WTC11 (cell line): ENCODE results near the gene CEP85. TPM values are rescaled to one million over a fixed set of nuclear protein-coding genes. Genes with fewer than 3 reads are reported as not detected.
A peak's percentile ranks its signal among the peaks of the same experiment; 100 is the strongest.

Experiments used
- ATAC-seq: fragments of 200-7000 bp; cut with Tn5 transposase; 2 replicates; pipeline ENCODE4 v1.10.0; 2021; ENCODE audit warnings: mild to moderate bottlenecking, moderate library complexity
- CTCF ChIA-PET: fragments of 300-600 bp; sonication (Branson Sonifier 250); formaldehyde crosslinking; loops from one replicate; lab custom pipeline; 2021; ENCODE audit warnings: antibody characterized with exemption; lab: Charles Lee
- POLR2A ChIA-PET: fragments of 350-600 bp; sonication (Branson Sonifier 250); formaldehyde crosslinking; loops from one replicate; lab custom pipeline; 2021; ENCODE audit warnings: antibody characterized with exemption; lab: Charles Lee
- DNase-seq: peaks from one replicate; pipeline ENCODE4 v3.0.0; 2021; ENCODE audit warnings: low spot score
- H3K27ac Mint-ChIP-seq: 2 replicates; pipeline ENCODE4 v1.8.0; 2021; ENCODE audit warnings: mixed read lengths
- H3K27me3 Mint-ChIP-seq: 2 replicates; pipeline ENCODE4 v1.8.0; 2021; ENCODE audit warnings: low read depth, mild to moderate bottlenecking, moderate library complexity, mixed read lengths
- H3K36me3 Mint-ChIP-seq: 2 replicates; pipeline ENCODE4 v1.8.0; 2021; ENCODE audit warnings: mixed read lengths
- H3K4me1 Mint-ChIP-seq: 2 replicates; pipeline ENCODE4 v1.8.0; 2022; ENCODE audit warnings: mixed read lengths
- H3K4me3 Mint-ChIP-seq: 2 replicates; pipeline ENCODE4 v1.8.0; 2021; ENCODE audit warnings: mild to moderate bottlenecking, moderate library complexity, mixed read lengths
- H3K9me3 Mint-ChIP-seq: 2 replicates; pipeline ENCODE4 v1.8.0; 2021; ENCODE audit warnings: mixed read lengths
- E2F4 ChIP-seq: sonication (generic); formaldehyde crosslinking; IDR thresholded peaks from 2 replicates; pipeline ENCODE4 v1.8.1; 2022; ENCODE audit warnings: low read depth, mild to moderate bottlenecking, moderate library complexity, missing genetic modification reagents, borderline replicate concordance
- ERG ChIP-seq: fragments of 250-450 bp; sonication (Bioruptor Pico); IDR thresholded peaks from 2 replicates; pipeline ENCODE4 v1.8.0; 2021; ENCODE audit warnings: mild to moderate bottlenecking
- ETV6 ChIP-seq: sonication (generic); formaldehyde crosslinking; IDR thresholded peaks from 2 replicates; pipeline ENCODE4 v1.8.1; 2022; ENCODE audit warnings: mild to moderate bottlenecking, missing genetic modification reagents
- MXD4 ChIP-seq: fragments of 250-450 bp; sonication (Bioruptor Pico); IDR thresholded peaks from 2 replicates; pipeline ENCODE4 v1.8.0; 2021; ENCODE audit warnings: mild to moderate bottlenecking, moderate library complexity, borderline replicate concordance
- NFYB ChIP-seq: sonication (generic); formaldehyde crosslinking; conservative IDR thresholded peaks from 2 replicates; pipeline ENCODE4 v1.8.0; 2022; ENCODE audit warnings: low read depth, missing genetic modification reagents
- NR1H2 ChIP-seq: sonication (generic); formaldehyde crosslinking; IDR thresholded peaks from 2 replicates; pipeline ENCODE4 v1.9.0; 2021; ENCODE audit warnings: mild to moderate bottlenecking, moderate library complexity, missing genetic modification reagents
- NR2C2 ChIP-seq: sonication (generic); formaldehyde crosslinking; IDR thresholded peaks from 2 replicates; pipeline ENCODE4 v1.8.0; 2022; ENCODE audit warnings: mild to moderate bottlenecking, missing genetic modification reagents
- NR3C1 ChIP-seq: sonication (generic); formaldehyde crosslinking; conservative IDR thresholded peaks from 2 replicates; pipeline ENCODE4 v1.8.1; 2023; ENCODE audit warnings: low read depth, mild to moderate bottlenecking, missing genetic modification reagents
- RORB ChIP-seq: fragments of 250-450 bp; sonication (Bioruptor Pico); IDR thresholded peaks from 2 replicates; pipeline ENCODE4 v1.9.0; 2021; ENCODE audit warnings: mild to moderate bottlenecking
- TP53 ChIP-seq: sonication (generic); formaldehyde crosslinking; IDR thresholded peaks from 2 replicates; pipeline ENCODE4 v1.8.1; 2023; ENCODE audit warnings: mild to moderate bottlenecking, missing genetic modification reagents
- ZBTB21 ChIP-seq: sonication (generic); formaldehyde crosslinking; IDR thresholded peaks from 2 replicates; pipeline ENCODE4 v1.8.1; 2023; ENCODE audit warnings: mild to moderate bottlenecking, missing genetic modification reagents, borderline replicate concordance
- ZNF138 ChIP-seq: sonication (generic); formaldehyde crosslinking; conservative IDR thresholded peaks from 2 replicates; pipeline ENCODE4 v1.8.1; 2022; ENCODE audit warnings: mild to moderate bottlenecking, moderate library complexity, missing genetic modification reagents
- ZNF232 ChIP-seq: sonication (generic); formaldehyde crosslinking; IDR thresholded peaks from 2 replicates; pipeline ENCODE4 v1.8.0; 2022; ENCODE audit warnings: mild to moderate bottlenecking, missing genetic modification reagents
- ZNF423 ChIP-seq: fragments of 250-450 bp; sonication (Bioruptor Pico); IDR thresholded peaks from 2 replicates; pipeline ENCODE4 v2.1.2; 2022; ENCODE audit warnings: mild to moderate bottlenecking, moderate library complexity
- ZNF532 ChIP-seq: fragments of 250-450 bp; sonication (Bioruptor Pico); IDR thresholded peaks from 2 replicates; pipeline ENCODE4 v1.9.0; 2021; ENCODE audit warnings: mild to moderate bottlenecking, borderline replicate concordance
- ZNF671 ChIP-seq: fragments of 250-450 bp; sonication (Bioruptor Pico); IDR thresholded peaks from 2 replicates; pipeline ENCODE4 v1.8.0; 2021; ENCODE audit warnings: mild to moderate bottlenecking
- ZSCAN18 ChIP-seq: fragments of 250-450 bp; sonication (Bioruptor Pico); IDR thresholded peaks from 2 replicates; pipeline ENCODE4 v2.1.2; 2022; ENCODE audit warnings: mild to moderate bottlenecking, moderate library complexity
- total RNA-seq: library from RNA; stranded (reverse); gene quantifications from 3 replicates; pipeline ENCODE4 v1.2.3, GENCODE V29; 2021
- TF ChIP-seq, protein P1 (sequence below): fragments of 200-600 bp; IDR thresholded peaks from 2 replicates; pipeline ENCODE4 v1.8.0; 2022; ENCODE audit warnings: antibody characterized with exemption
- TF ChIP-seq, protein P2 (sequence below): fragments of 250-450 bp; sonication (Bioruptor Pico); IDR thresholded peaks from 2 replicates; pipeline ENCODE4 v1.9.0; 2021; ENCODE audit warnings: mild to moderate bottlenecking

CEP85 gene
- total RNA-seq, 1 experiment from 2014 or later, result 40.8 TPM

DNA sequence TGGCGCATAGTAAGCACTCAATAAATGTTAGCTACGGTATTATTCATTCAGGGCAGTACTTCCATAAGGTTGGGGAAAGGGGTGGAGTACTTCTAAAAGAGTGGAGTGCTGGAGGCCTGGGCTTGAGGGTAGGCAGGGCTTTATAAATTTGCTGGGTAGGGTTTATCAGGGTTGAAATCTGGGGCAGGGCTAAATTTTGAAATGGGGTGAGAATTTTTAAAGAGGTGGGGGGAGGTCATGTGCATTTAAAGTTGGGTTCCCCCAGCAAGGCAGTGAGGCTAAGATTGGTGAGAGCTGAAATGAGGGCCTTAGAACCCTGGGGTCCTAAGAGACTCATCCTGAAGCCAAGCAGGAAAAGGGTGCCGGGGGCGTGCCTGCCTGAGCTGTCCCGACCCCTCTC is 33.6 kb upstream of the CEP85 start:
- TF ChIP-seq ZBTB21 (CRISPR knock-in tag) (no peak), ZSCAN18 (CRISPR knock-in tag) (no peak), ZNF532 (CRISPR knock-in tag) (no peak), NR2C2 (CRISPR knock-in tag) (no peak), ERG (CRISPR knock-in tag) (no peak), NR3C1 (CRISPR knock-in tag) (no peak), ETV6 (CRISPR knock-in tag) (no peak), RORB (CRISPR knock-in tag) (no peak)
- no peak for DNase-seq
- ChIA-PET CTCF (interaction anchor here (1.1 to 2.4 kb wide), 4 partner anchors 10 to 33 kb away, joined by 3 to 16 read pairs (median 7); partner anchors contain the start of genes CATSPER4, CEP85, CNKSR1 and ZNF593), POLR2A (interaction anchor here (1.0 kb wide), 1 partner anchor 10 kb away, joined by 4 read pairs; the partner anchor contains the start of gene CATSPER4)
- H3K27ac Mint-ChIP-seq, result no peak overlapping the region
- H3K9me3 Mint-ChIP-seq, result no peaks in the 10 kb centered on the region
- peak overlapping the region; percentile 60 for H3K4me3 Mint-ChIP-seq
- no peaks in the 10 kb centered on the region; the same call in none of the 2 replicates for H3K27me3 Mint-ChIP-seq
- no peaks in the 10 kb centered on the region for H3K36me3 Mint-ChIP-seq
- H3K4me1 Mint-ChIP-seq, result peaks cover 23% of the 10 kb centered on the region
- no peak for ATAC-seq

DNA sequence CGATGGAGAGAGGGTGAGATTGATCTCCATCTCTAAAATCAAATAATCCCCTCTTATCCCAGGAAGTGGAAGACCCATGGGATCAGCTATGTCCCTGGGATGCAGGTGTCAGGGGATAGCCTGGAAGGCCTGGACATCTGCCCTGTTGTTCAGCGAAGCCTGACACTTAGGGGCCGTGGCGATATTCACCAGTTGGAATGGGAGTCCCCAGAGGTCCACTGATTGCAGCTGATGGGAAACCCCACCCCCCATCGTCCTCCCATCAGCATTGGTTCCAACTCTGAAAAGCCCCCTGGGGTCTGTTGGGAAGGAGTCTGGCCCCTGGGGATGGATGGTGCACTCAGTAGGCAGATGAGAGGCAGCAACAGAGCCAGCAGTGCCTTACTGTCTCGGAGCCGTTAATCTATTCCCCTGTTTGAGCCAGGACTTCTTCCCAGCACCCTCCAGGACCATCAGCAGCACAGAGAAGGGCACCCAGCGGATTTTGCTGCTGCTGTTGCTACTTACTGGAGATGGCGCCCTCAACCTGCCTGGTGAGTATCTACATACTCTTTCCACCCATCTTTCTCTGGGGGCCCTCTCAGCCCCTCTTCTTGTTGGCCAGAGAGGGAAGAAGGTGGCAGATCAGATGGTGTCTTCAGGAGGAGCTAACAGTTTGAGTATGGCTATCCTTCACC is 30.2 kb upstream of the CEP85 start:
- DNase-seq (no peak), ATAC-seq (peak; percentile 21)
- H3K36me3 Mint-ChIP-seq, result no peaks in the 10 kb centered on the region
- no peak overlapping the region for H3K27ac Mint-ChIP-seq
- no peak overlapping the region for H3K4me3 Mint-ChIP-seq
- H3K27me3 Mint-ChIP-seq, result no peaks in the 10 kb centered on the region; the same call in none of the 2 replicates
- ChIA-PET POLR2A (interaction anchor here (0.6 to 1.1 kb wide), 3 partner anchors 8 to 30 kb away, joined by 3 to 7 read pairs (median 4); partner anchors contain the start of gene CEP85), CTCF (interaction anchor here (0.6 to 2.7 kb wide), 8 partner anchors 10 to 59 kb away, joined by 3 to 26 read pairs (median 6); partner anchors contain the start of genes CATSPER4, CEP85, CNKSR1 and ZNF593)
- H3K9me3 Mint-ChIP-seq, result no peaks in the 10 kb centered on the region
- H3K4me1 Mint-ChIP-seq, result peaks cover 18% of the 10 kb centered on the region
- TF ChIP-seq MXD4 (CRISPR knock-in tag), result no peak
- TF ChIP-seq E2F4, result no peak
- no peak for TF ChIP-seq ZNF138 (CRISPR knock-in tag)
- TF ChIP-seq, protein P1, sequence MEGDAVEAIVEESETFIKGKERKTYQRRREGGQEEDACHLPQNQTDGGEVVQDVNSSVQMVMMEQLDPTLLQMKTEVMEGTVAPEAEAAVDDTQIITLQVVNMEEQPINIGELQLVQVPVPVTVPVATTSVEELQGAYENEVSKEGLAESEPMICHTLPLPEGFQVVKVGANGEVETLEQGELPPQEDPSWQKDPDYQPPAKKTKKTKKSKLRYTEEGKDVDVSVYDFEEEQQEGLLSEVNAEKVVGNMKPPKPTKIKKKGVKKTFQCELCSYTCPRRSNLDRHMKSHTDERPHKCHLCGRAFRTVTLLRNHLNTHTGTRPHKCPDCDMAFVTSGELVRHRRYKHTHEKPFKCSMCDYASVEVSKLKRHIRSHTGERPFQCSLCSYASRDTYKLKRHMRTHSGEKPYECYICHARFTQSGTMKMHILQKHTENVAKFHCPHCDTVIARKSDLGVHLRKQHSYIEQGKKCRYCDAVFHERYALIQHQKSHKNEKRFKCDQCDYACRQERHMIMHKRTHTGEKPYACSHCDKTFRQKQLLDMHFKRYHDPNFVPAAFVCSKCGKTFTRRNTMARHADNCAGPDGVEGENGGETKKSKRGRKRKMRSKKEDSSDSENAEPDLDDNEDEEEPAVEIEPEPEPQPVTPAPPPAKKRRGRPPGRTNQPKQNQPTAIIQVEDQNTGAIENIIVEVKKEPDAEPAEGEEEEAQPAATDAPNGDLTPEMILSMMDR, result no peak
- TF ChIP-seq NFYB (CRISPR knock-in tag), result no peak
- TF ChIP-seq TP53 (CRISPR knock-in tag), result no peak
- no peak for TF ChIP-seq ZNF232 (CRISPR knock-in tag)
- TF ChIP-seq, protein P2, sequence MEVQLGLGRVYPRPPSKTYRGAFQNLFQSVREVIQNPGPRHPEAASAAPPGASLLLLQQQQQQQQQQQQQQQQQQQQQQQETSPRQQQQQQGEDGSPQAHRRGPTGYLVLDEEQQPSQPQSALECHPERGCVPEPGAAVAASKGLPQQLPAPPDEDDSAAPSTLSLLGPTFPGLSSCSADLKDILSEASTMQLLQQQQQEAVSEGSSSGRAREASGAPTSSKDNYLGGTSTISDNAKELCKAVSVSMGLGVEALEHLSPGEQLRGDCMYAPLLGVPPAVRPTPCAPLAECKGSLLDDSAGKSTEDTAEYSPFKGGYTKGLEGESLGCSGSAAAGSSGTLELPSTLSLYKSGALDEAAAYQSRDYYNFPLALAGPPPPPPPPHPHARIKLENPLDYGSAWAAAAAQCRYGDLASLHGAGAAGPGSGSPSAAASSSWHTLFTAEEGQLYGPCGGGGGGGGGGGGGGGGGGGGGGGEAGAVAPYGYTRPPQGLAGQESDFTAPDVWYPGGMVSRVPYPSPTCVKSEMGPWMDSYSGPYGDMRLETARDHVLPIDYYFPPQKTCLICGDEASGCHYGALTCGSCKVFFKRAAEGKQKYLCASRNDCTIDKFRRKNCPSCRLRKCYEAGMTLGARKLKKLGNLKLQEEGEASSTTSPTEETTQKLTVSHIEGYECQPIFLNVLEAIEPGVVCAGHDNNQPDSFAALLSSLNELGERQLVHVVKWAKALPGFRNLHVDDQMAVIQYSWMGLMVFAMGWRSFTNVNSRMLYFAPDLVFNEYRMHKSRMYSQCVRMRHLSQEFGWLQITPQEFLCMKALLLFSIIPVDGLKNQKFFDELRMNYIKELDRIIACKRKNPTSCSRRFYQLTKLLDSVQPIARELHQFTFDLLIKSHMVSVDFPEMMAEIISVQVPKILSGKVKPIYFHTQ (CRISPR knock-in tag), result no peak
- no peak for TF ChIP-seq ZNF671 (CRISPR knock-in tag)
- TF ChIP-seq ZNF423 (CRISPR knock-in tag), result no peak
- TF ChIP-seq NR1H2 (CRISPR knock-in tag), result no peak
